ENCODE measurements around the gene PTPDC1.

Gene PTPDC1, protein sequence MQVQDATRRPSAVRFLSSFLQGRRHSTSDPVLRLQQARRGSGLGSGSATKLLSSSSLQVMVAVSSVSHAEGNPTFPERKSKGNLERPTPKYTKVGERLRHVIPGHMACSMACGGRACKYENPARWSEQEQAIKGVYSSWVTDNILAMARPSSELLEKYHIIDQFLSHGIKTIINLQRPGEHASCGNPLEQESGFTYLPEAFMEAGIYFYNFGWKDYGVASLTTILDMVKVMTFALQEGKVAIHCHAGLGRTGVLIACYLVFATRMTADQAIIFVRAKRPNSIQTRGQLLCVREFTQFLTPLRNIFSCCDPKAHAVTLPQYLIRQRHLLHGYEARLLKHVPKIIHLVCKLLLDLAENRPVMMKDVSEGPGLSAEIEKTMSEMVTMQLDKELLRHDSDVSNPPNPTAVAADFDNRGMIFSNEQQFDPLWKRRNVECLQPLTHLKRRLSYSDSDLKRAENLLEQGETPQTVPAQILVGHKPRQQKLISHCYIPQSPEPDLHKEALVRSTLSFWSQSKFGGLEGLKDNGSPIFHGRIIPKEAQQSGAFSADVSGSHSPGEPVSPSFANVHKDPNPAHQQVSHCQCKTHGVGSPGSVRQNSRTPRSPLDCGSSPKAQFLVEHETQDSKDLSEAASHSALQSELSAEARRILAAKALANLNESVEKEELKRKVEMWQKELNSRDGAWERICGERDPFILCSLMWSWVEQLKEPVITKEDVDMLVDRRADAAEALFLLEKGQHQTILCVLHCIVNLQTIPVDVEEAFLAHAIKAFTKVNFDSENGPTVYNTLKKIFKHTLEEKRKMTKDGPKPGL

DNA sequence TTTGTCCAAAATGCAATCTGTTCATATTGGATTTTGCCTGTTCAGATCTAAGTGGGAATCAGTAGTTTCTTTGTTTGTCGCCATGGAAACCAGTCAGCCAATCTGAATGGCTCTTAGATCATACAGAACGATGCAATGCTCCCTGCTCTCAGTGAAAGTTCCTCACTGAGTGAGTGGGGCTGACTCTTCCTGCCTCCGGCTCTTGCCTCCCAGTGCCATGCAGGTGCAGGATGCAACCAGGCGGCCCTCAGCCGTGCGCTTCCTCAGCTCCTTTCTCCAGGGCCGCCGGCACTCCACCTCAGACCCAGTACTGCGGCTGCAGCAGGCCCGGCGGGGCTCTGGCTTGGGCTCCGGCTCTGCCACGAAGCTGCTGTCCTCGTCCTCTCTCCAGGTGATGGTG, at the start of gene PTPDC1:
Gene PTPDC1 (plus strand): TSS at position 151 of the 400 bp plus-strand sequence. CDS start 67 bp downstream, at position 218.
- DNase-seq (ENCODE audit: low read depth in 2 of 2): peak; percentile 60 to 61

DNA sequence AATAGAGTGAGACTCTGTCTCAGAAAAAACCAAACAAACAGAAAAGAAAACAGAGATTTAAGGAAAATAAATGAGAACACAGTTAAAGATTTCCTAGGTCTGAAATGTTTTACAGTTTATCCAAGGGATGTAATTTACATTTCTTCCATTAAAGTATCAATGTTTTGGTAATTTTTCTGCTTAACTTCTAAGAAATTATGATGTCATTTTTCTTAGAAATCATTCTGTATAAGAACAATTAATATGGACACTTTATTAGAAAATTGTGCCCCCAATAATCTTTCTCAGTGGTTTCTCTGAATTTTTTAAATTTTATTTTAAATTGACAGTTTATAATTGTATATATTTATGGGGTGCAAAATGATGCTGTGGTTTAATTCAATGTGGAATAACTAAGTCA, 49.8 kb upstream of the PTPDC1 start:
- no peak for DNase-seq (ENCODE audit: low read depth in 2 of 2)

DNA sequence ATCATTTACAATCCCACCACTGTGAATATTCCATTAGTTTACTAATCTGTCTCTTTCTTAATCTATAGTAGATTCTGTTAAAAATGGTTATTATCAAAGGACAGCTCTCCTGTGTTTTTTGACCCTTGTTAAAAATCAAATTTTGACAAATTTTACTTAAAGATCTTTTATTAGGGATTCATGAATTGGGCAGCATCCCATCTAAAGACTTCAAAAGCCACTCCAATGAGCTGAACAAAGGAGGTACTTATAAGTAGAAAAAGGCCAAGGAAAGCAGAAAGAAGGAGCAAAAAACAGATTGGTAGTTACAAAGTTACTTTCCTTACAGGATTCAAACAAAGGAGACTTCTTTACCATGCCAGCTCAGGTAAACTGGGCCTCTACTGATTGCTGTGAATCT, 44.5 kb upstream of the PTPDC1 start:
- no peak for DNase-seq (ENCODE audit: low read depth in 2 of 2)

DNA sequence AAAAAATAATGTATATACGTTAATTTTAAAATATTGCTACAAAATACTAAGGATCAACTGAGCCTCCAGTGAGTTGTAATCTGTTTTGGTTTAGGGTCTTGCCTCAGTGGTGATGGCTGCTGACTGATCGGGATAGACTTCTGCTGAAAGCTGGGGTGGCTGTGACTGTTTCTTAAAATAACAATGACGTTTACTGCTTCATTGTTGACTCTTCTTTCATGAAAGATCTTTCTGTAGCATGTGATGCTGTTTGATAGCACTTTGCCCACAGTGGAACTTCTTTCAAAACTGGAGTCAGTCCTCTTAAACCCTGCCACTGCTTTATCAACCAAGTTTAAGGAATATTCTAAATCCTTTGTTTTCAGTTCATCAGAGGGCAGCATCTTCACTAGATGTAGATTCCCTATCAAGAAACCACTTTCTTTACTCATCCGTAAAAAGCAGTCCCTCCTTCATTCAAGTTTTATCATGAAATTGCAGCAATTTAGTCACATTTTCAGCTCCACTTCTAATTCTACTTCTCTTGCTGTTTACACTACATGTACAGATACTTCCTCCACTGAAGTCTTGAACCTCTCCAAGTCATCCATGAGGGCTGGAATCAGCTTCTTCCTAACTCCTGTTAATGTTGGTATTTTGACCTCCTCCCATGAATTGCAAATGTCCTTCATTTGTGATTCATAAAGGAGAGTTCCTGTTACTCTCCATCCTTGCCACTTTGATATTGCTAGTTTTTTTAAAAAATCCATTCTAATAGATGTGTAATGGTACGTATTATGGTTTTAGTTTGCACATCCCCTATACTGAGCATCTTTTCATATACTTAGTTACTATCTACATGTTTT, 41.5 kb upstream of the PTPDC1 start:
- DNase-seq (ENCODE audit: low read depth in 2 of 2): no peak

DNA sequence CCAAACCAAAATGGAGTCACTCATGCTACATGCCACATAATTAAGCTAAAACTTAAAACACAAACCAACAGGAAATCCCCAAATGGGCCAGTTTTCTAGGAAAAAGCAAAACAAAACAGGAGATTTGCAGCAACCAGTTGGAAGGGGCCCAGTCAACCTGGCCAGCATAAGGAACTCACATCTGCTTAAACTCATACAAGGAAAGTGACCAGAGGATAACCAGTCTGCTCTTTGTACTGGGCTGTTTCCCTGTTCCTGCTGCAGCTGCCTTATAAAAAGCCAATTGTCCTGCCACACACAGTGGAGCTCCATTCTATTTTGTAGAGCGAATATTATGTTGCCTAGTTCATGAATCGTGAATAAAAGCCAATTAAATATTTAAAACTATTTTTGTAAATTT, 29.5 kb upstream of the PTPDC1 start:
- no peak for DNase-seq (ENCODE audit: low read depth in 2 of 2)

DNA sequence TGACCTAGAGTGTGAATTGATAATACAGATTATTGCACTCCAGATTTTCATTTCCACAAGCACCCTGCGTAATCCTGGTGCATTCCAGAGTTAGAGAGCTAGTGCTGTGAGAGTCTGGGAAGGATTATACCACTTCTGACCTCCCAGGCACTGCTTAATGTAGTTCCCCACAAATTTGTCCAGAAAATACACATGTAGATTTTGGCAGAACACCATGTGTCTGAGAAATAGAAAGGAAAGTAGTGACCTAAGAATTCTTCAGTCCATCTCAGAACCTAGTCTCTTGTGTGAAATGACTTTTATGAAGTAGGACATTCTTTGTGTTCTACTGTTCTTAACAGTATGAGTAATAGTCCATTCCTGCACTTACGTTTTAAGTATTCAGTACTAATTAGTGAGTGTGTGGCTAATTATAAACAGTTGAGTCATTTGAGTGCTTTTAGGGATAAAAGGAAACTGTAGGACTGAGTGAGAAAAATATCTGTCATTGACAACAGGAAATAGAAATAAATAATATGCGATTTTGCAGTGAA, 27.8 kb upstream of the PTPDC1 start:
- peak; percentile 57 to 62 for DNase-seq (ENCODE audit: low read depth in 2 of 2)

DNA sequence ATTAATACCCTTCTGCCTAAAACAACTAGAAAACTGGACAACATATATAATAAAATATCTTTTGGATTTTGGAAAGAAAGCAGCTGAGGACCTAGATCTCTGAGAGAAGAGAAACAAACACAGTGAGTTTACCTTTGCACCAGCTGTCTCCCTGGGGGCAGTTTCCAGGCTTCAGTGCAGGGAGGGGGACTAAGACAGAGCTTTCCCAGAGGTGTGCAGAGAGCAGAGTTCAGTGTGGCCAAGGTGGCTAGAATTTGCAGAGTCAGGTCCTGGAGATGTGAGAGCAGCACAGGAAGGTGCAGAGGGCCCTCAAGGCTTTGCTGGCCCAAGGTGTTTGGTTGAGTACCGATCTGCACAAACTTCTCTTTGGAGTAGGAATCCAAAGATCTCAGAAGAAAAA, 26.3 kb upstream of the PTPDC1 start:
- no peak for DNase-seq (ENCODE audit: low read depth in 2 of 2)

DNA sequence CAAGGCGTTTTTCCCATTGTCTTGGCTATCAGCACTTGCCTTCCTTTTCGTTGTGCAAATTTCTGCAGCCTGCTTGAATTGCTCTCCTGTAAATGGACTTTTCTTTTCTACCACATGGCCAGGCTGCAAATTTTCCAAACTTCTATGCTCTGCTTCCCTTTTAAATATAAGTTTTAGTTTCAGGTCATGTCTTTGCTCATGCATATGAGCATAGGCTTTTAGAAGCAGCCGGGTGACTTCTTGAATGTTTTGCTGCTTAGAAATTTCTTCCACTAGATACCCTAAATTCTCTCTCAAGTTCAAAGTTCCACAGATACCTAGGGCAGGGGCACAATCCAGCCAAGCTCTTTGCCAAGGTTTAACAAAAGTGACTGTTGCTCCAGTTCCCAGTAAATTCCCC, 22.4 kb upstream of the PTPDC1 start:
- no peak for DNase-seq (ENCODE audit: low read depth in 2 of 2)

DNA sequence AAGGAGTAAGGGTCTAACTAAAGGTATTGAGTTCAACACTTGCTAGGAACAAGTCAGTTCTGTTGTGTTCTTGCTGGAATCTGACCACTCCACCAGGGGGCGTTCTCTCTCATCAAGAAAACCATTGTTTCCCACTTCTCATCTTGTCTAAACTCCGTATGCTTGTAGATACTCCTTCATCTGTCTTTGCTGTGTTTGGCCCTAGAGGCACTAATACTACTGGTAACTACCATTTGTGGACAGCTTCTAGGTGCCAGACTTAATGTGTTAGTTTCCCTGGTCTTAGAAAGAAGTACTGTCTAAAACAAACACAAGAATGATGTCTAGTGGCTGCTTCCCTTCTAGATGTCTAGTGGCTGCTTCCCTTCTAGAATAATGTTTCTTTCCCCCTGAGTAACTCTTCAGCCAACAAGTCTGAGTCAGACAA, 18.7 kb upstream of the PTPDC1 start:
- DNase-seq (ENCODE audit: low read depth in 2 of 2): peak; percentile 61 to 68

DNA sequence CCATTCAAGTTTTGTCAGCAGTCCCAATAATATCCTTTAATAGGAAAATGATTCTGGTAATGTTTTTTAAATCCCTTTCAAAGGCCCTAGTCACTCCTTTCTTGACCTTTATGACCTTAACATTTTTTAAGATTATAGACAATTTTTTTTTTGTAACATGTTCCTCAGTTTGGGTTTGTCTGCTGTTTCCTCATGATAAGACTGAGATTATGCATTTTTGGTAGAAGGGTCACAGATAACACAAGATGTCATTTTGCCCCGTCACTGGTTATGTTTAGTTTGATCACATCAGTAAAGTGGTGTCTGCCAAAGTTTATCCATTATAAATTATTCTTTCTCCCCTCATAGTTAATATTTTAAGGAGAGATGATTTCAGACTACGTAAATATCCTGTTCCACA, 16.0 kb upstream of the PTPDC1 start:
- no peak for DNase-seq (ENCODE audit: low read depth in 2 of 2)

DNA sequence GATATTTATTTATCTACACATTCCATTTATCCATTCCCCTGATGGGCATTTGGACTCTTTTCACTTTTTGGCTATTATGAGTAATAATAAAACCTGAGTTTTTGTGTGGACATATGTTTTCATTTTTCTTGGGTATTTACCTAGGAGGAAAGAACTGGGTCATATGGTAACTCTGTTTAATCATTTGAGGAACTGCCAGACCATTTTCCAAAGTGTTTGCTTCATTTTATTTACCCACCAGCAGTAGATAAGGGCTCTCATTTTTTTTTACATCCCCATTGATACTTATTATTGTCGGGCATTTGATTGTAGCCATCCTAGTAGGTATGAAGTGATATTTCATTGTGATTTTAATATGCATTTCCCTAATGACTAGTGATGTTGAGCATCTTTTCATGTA, 7.7 kb upstream of the PTPDC1 start:
- DNase-seq (ENCODE audit: low read depth in 2 of 2): no peak

DNA sequence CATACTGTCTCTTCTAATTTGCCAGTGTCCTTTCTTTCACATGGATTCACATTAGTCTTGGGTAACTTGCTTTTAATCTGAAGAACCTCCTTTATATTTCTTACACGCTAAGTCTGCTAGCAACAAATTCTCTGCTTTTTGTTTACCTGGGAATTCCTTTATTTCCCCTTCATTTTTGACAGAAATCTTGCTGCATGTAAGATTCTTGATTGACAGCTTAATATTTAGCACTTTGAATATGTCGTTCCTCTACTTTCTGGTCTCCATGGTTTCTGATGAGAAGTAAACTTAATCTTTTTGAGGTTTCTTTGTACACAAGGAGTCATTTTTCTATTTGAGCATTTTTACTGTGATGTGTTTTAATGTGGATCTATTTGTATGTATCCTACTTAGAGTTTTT, 6.2 kb upstream of the PTPDC1 start:
- DNase-seq (ENCODE audit: low read depth in 2 of 2): no peak

DNA sequence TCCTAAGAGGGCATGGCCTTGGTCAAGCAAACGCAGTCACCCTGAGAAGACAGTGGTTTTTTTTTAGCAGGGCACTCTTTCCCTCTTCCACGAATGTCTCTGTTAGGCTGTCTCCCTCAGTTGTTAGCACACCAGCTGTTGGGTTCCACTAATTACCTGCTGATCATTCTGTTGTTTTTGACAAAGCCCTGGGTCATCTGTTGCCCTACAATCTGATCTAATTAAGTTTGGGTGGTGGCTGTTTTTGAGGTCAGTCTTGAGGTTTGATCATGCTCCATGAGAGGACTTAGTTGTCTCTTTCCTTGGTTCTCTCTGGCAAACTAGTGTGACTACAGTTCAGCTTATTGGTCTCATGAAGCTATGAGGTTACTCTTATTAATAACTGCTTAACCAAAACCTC, 5.0 kb upstream of the PTPDC1 start:
- no peak for DNase-seq (ENCODE audit: low read depth in 2 of 2)

DNA sequence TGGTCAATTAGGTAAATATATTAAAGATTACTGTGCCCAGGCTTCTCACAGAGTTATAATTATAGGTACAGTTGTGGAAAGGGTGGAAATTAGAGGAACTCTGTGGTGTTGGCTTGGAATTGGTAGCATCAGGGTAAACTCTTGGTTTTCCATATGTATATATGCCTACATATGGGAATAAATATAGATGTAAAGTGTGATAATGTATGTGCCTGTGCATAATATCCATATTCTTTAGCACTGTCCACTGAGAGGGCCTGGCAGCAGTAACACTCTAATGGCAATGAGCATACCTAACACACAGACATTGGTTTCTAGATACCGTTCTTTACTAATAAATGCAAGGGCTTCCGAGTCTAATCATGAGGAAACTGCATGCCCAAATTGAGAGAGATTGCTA, 4.0 kb upstream of the PTPDC1 start:
- DNase-seq (ENCODE audit: low read depth in 2 of 2): no peak

DNA sequence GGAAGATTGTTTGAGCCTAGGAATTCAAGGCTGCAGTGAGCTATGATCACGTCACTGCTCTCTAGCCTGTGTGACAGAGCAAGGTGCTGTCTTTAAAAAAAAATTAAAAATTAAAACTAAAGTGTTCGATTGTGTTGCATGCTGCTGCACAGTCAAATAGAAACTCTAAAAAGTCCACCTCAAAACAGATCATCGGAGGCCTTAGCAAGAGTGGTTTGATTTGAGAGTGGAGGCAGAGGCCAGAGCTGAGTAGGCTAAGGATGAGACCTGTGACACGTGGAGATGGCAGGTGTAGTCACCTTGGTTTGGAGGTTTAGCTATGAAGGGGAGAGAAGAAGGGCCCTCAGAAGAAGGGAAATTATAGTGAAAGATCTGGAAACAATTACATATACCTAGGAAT, 2.8 kb upstream of the PTPDC1 start:
- DNase-seq (ENCODE audit: low read depth in 2 of 2): no peak

DNA sequence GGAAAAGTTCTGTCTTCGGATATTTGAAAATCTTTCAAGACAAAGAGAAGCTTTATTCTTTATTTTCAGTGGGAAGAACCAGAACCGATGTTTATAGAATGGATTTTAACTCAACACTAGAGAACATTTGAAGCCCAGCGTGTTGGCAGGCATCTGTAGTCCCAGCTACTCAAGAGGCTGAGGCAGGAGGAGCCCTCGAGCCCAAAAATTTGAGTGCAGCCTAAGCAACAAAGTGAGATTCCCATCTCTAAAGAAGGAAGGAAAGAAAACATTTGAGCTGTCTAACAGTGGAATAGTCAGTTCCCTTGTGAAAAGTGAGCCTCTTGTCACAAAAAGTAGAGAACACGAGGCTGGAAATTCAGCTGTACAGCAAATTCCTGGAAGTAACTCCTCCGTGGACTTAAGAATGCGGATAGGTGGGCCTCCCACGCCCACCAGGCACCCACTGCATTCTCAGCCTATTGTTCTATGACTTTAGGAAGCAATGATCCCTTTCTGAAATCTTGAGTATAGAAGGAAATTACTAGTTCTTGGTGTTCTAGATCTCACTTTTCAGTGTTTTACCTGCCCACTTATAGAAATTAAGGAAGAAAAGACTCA, 2.3 kb upstream of the PTPDC1 start:
- DNase-seq (ENCODE audit: low read depth in 2 of 2): no peak

DNA sequence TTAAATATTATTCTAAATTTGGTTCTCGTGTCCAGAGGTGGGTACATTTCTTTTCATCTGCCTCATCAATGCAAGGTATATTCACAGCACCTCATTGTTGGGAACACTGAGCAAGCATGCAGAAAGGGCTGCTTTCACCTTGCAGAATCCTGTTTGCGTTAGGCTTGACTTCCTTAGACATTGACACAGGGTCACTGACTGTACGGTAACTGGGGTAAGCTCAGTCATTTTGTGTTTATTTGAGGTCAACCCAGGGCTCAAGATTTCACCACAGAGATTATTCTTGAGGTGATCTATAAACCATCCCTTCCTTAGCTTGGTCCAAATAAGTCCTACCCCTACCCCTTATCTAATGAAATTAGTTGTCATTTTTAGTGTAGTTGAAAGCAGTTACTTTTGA, 1.7 kb upstream of the PTPDC1 start:
- DNase-seq (ENCODE audit: low read depth in 2 of 2): no peak

DNA sequence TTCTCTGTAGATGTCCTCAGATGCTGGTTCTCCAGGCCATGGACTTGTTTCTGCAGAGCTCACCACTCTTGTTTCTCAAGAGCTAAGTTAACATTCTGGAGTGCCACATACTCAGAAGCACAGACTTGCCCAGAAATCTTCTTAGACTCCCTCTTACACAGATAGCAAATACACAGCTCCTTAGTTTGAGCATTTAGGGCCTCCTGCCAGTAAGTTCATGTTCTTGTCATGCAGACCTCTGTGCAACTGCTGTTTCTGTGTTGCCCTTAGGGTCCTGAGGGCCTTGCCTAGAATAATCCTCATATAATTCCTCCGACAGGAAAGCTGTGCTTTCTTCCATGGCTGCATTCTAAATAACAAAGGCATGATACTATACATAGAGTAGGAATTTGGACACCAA, 1.3 kb upstream of the PTPDC1 start:
- no peak for DNase-seq (ENCODE audit: low read depth in 2 of 2)

DNA sequence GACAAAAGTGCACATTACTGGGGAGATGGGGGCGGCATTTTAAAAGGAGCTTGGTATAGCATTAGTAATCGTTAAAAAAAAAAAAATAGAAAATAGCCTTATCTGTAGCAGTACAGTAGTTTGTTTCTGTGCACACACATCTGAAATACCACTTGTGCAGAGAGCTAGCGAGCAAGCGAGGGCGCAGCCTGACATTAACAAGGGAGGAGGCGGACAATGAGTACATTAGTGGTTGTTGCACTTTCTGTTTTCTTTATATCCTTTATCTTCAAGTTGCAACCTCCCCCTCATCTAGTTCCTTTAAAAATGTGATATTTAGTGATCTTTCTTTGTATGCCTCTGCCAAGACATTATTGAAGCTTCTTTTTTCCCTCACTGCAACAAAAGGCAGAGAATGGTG, 880 bp upstream of the PTPDC1 start:
- DNase-seq (ENCODE audit: low read depth in 2 of 2): no peak

DNA sequence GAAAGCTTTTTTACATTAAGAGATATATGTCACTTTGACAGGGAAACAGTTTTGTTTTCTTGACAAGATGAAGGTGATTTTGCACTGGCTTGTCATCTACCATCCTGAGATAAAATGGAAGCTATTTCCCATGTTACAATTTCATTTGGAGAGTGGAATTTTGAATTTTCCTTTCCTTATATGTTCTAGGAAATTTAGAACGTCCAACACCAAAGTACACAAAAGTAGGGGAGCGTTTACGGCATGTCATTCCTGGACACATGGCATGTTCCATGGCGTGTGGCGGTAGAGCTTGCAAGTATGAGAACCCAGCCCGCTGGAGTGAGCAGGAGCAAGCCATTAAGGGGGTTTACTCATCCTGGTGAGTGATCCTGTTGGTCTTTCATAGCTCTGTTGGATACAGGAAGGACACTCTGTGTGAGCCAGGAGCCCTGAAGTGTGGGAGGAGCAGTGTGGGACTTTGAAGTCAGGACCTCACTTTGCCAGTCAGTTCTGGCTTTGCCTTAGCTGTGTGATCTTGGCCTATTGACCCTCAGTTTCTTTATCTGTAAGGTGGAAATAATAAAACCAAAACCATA, 887 bp downstream of the PTPDC1 start:
- peak in 1 of 2 experiments; percentile 9 for DNase-seq (ENCODE audit: low read depth in 2 of 2)
